Psoas muscle (tissue), 8 donors: ENCODE data around the gene TRPV5. TPM values are rescaled to one million over a fixed set of nuclear protein-coding genes. Genes with fewer than 3 reads are reported as not detected.

Experiments
- ATAC-seq, 4 donors: fragments of 200-7000 bp; cut with Tn5 transposase; one replicate each; pipeline ENCODE4 v1.9.1; 2020; ENCODE audit warnings: moderate library complexity in 3 of 4, mild to moderate bottlenecking in 2 of 4
- DNase-seq, 2 donors: peaks; one replicate each; pipeline ENCODE4 v3.0.0-alpha.2; 2020
- H3K27ac ChIP-seq: fragments of 200-600 bp; one replicate; pipeline ENCODE4 v1.8.0; 2022
- H3K27me3 ChIP-seq, 3 donors: fragments of 200-600 bp in 1 of 3; one replicate each; pipeline versions ENCODE4 v1.6.1 to v1.8.0; 2013 to 2022; ENCODE audit warnings: low read length in 2 of 3, mild to moderate bottlenecking in 2 of 3, moderate library complexity in 1 of 3; ENCODE audit not compliant: insufficient read depth in 3 of 3
- H3K36me3 ChIP-seq, 2 donors: fragments of 200-600 bp in 1 of 2; one replicate each; pipeline versions ENCODE4 v1.6.1 to v1.8.0; 2013 to 2022; ENCODE audit warnings: low read depth in 1 of 2, mild to moderate bottlenecking in 1 of 2, moderate library complexity in 1 of 2; ENCODE audit not compliant: insufficient read depth in 1 of 2
- H3K4me1 ChIP-seq: fragments of 200-600 bp; one replicate; pipeline ENCODE4 v1.8.0; 2022
- H3K4me3 ChIP-seq: fragments of 200-600 bp; one replicate; pipeline ENCODE4 v1.8.0; 2022; ENCODE audit warnings: mild to moderate bottlenecking
- H3K9me3 ChIP-seq: fragments of 200-600 bp; one replicate; pipeline ENCODE4 v1.8.0; 2022
- WGBS, 3 donors: extraction: QIAGEN DNeasy Blood & Tissue Kit; methylation state at CpG; one replicate each; pipeline versions ENCODE4 v1.1.6 to v1.1.7; 2013; 5-methylcytosine and 5-hydroxymethylcytosine counted together
- intact Hi-C, 2 donors: fragments of 100-400 bp; cut with DNase I; formaldehyde crosslinking; loops; one replicate each; pipeline versions ENCODE4 v1.11.0 to v1.14.2; 2022
- polyA plus RNA-seq, 3 donors: library from polyadenylated mRNA; stranded (reverse); fragments of 200-250 nt; gene quantifications; one replicate each; pipeline ENCODE4 v1.2.3, GENCODE V29; 2013
- total RNA-seq, 4 donors: library from RNA; stranded (reverse); fragmentation: NEBNext Ultra II Directional in 2 of 4; extraction: Animal tissue kit (Norgen Biotek cat#: 25700) in 2 of 4; gene quantifications; one replicate each; pipeline versions ENCODE4 v1.2.1 to v1.2.4, GENCODE V29; 2021 to 2023
- TF ChIP-seq, protein P1 (sequence below): fragments of 200-600 bp; IDR thresholded peaks from one replicate; pipeline ENCODE4 v1.8.0; 2022; ENCODE audit warnings: antibody characterized with exemption
- donor health status: healthy with polysubstance abuse.
- donor health status: DM: no; HTN: no; CAD: no; lungs with moderate emphysema.
- donor health status: Bipolar disorder and iron deficiency.
- donor health status: healthy.
- donor health status: DM: yes; HTN: yes; CAD: no.
- donor health status: DM: no; HTN: no; CAD: no.
- donor health status: DM: no; HTN: no; CAD: no.
- donor health status: DM: yes; HTN: yes; CAD: no.

Gene TRPV5
- total and polyA plus RNA-seq, 7 donors = 0.06 TPM; not detected in 6

DNA sequence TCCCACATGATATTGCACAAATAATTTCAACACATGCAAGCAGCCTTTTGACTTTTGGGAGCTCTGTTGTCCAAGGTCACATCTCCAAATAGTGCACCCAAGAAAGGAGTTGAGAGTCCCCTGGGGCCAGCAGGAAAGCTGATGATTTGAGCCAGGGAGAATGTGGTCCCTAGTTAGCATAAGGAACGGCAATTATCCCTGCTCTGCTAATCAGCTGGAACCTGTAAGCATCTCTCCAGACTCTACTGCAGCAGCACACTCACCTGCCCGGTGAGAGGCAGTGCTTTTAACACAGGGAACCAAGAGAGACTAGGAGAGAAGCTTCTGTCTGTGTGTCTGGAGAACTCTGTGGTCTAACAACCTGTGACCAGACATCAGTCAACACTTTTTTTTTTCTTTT lies 17.0 kb downstream of the TRPV5 start:
- H3K9me3 ChIP-seq = no peaks in the 10 kb centered on the region
- H3K4me3 ChIP-seq = no peak overlapping the region
- H3K36me3 ChIP-seq = no peaks in the 10 kb centered on the region
- 30 to 41% (median 35%) methylated on average over 2 of the region's 2 CpGs for WGBS, 3 donors
- ATAC-seq = no peak
- H3K27me3 ChIP-seq = peaks cover 0 to 5% (median 0%) of the 10 kb centered on the region in 3 donors
- no peak for DNase-seq
- intact Hi-C loops = no loop called here
- no peaks in the 10 kb centered on the region for H3K4me1 ChIP-seq
- TF ChIP-seq, protein P1, sequence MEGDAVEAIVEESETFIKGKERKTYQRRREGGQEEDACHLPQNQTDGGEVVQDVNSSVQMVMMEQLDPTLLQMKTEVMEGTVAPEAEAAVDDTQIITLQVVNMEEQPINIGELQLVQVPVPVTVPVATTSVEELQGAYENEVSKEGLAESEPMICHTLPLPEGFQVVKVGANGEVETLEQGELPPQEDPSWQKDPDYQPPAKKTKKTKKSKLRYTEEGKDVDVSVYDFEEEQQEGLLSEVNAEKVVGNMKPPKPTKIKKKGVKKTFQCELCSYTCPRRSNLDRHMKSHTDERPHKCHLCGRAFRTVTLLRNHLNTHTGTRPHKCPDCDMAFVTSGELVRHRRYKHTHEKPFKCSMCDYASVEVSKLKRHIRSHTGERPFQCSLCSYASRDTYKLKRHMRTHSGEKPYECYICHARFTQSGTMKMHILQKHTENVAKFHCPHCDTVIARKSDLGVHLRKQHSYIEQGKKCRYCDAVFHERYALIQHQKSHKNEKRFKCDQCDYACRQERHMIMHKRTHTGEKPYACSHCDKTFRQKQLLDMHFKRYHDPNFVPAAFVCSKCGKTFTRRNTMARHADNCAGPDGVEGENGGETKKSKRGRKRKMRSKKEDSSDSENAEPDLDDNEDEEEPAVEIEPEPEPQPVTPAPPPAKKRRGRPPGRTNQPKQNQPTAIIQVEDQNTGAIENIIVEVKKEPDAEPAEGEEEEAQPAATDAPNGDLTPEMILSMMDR = no peak
- H3K27ac ChIP-seq = no peak overlapping the region

GRCh38 chr7:142915315-142915714 lies 18.2 kb downstream of the TRPV5 start:
- no peak overlapping the region for H3K4me3 ChIP-seq
- H3K27ac ChIP-seq = no peak overlapping the region
- 87 to 89% (median 89%) methylated on average over 8 of the region's 8 CpGs for WGBS, 3 donors
- H3K27me3 ChIP-seq = peaks cover 0 to 5% (median 0%) of the 10 kb centered on the region in 3 donors
- H3K36me3 ChIP-seq = no peaks in the 10 kb centered on the region
- TF ChIP-seq, protein P1 = no peak
- H3K9me3 ChIP-seq = no peaks in the 10 kb centered on the region
- intact Hi-C loops = no loop called here
- DNase-seq = no peak
- no peaks in the 10 kb centered on the region for H3K4me1 ChIP-seq
- no peak for ATAC-seq

DNA sequence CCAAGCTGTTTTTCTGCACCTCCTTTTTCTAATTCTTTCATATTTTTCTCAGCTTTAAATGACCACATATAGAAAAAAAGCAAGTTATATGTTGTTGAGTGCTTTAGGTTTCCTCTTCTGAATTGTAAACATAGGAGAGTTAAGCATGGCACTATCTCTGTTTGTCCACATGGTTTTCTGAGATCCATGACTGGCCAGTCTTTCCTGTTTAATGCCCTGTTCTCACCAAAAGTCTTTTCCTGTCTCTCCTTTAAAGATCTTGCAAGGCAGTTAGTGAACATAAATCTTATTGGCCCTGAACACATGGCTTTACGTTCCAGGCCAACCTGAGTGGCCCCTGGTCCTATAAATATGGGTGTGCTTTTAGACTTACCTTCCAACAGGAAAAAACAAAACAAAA lies 19.4 kb downstream of the TRPV5 start:
- Histone ChIP-seq H3K27me3 (peaks cover 0 to 5% (median 0%) of the 10 kb centered on the region in 3 donors), H3K4me1 (no peaks in the 10 kb centered on the region), H3K9me3 (no peaks in the 10 kb centered on the region), H3K4me3 (no peak overlapping the region), H3K36me3 (no peaks in the 10 kb centered on the region), H3K27ac (no peak overlapping the region)
- ATAC-seq = no peak
- intact Hi-C loops = no loop called here
- 33 to 48% (median 37%) methylated on average over 1 of the region's 1 CpG for WGBS, 3 donors
- TF ChIP-seq, protein P1 = no peak
- no peak for DNase-seq

DNA sequence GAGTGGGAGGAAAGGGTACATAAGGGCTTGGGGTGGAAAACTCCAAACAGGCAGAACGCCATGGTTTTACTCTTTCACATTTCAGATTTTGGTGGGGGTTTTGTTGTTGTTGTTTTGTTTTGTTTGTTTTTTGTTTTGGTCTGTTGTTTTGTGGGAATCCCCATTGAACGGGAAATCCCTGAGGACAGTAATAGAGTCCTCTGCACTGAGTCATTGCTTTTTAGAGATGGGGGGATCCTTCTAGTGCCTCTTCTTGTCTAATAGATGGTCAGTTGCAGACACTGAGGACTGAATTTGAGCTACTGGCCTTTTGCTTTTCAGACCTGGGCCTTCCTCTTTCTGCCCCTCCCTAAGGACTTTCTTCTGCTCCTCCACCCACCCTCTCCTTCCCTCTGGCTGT lies 20.0 kb downstream of the TRPV5 start:
- TF ChIP-seq, protein P1 = no peak
- Histone ChIP-seq H3K9me3 (no peaks in the 10 kb centered on the region), H3K27ac (no peak overlapping the region), H3K36me3 (no peaks in the 10 kb centered on the region), H3K4me1 (no peaks in the 10 kb centered on the region), H3K27me3 (peaks cover 0 to 6% (median 0%) of the 10 kb centered on the region in 3 donors), H3K4me3 (no peak overlapping the region)
- no peak for DNase-seq
- ATAC-seq = no peak
- 68 to 86% (median 80%) methylated on average over 2 of the region's 2 CpGs for WGBS, 3 donors
- intact Hi-C loops = no loop called here

GRCh38 chr7:142913051-142913450 lies 20.5 kb downstream of the TRPV5 start:
- H3K9me3 ChIP-seq = no peaks in the 10 kb centered on the region
- H3K36me3 ChIP-seq = no peaks in the 10 kb centered on the region
- TF ChIP-seq, protein P1 = no peak
- DNase-seq (no peak), ATAC-seq (no peak)
- no peak overlapping the region for H3K4me3 ChIP-seq
- intact Hi-C loops = no loop called here
- H3K4me1 ChIP-seq = no peaks in the 10 kb centered on the region
- H3K27me3 ChIP-seq = peaks cover 0 to 3% (median 0%) of the 10 kb centered on the region in 3 donors
- no peak overlapping the region for H3K27ac ChIP-seq
- WGBS, 3 donors = 53 to 59% (median 56%) methylated on average over 3 of the region's 3 CpGs
